ENCODE data around the gene ZSWIM6. TPM values are rescaled to one million over a fixed set of nuclear protein-coding genes. Genes with fewer than 3 reads are reported as not detected.

Gene ZSWIM6
- total RNA-seq, 4 donors from 2014 or later, result 7.8 to 25.5 (median 21.0) TPM

- peaks cover 5 to 29% (median 15%) of the 10 kb centered on the region in 4 donors for H3K4me1 ChIP-seq
- WGBS, 2 donors (ENCODE audit: low coverage in 1 of 2), result 88 to 90% methylated on average over 3 of the region's 3 CpGs
- no peak overlapping the region for H3K27ac ChIP-seq
- no peak overlapping the region for H3K4me3 ChIP-seq
- no peaks in the 10 kb centered on the region for H3K27me3 ChIP-seq
- TF ChIP-seq CTCF (IDR thresholded peaks at IDR 0.05), result no peak
- H3K9me3 ChIP-seq, result no peaks in the 10 kb centered on the region
- H3K36me3 ChIP-seq, result no peaks in the 10 kb centered on the region
- in situ Hi-C loops (cut with MboI; ENCODE audit: low pct_ligation_motif_present in 1 of 4, low pct_unique_long_range_greater_than_20kb in 1 of 4, low sequenced_read_pairs in 3 of 4) (no loop called here), intact Hi-C loops (cut with DNase I; ENCODE audit: low total_unique reads) (no loop called here)
- DNase-seq, result no peak
Measured at GRCh38 chr5:61389609-61390008, 57.6 kb downstream of the ZSWIM6 start.

GRCh38 chr5:61394078-61394704, 62.1 kb downstream of the ZSWIM6 start:
- intact Hi-C loops (cut with DNase I; ENCODE audit: low total_unique reads), result no loop called here

GRCh38 chr5:61394793-61395192, 62.7 kb downstream of the ZSWIM6 start:
- WGBS, 2 donors (ENCODE audit: low coverage in 1 of 2), result 90 to 94% methylated on average over 2 of the region's 2 CpGs
- DNase-seq, result no peak
- in situ Hi-C loops (cut with MboI; ENCODE audit: low pct_ligation_motif_present in 1 of 4, low pct_unique_long_range_greater_than_20kb in 1 of 4, low sequenced_read_pairs in 3 of 4), result no loop called here
- Histone ChIP-seq H3K9me3 (no peaks in the 10 kb centered on the region), H3K27me3 (no peaks in the 10 kb centered on the region), H3K36me3 (no peaks in the 10 kb centered on the region), H3K27ac (no peak overlapping the region), H3K4me3 (no peak overlapping the region), H3K4me1 (no peaks in the 10 kb centered on the region)
- TF ChIP-seq POLR2A (IDR thresholded peaks at IDR 0.05) (no peak), CTCF (IDR thresholded peaks at IDR 0.05) (no peak), POLR2AphosphoS5 (IDR thresholded peaks at IDR 0.05) (no peak)
- intact Hi-C loops (cut with DNase I; ENCODE audit: low total_unique reads), result no loop called here

More at GRCh38 chr5:61394078-61394704, 62.1 kb downstream of the ZSWIM6 start:
- no peak overlapping the region for H3K27ac ChIP-seq
- H3K27me3 ChIP-seq, result no peaks in the 10 kb centered on the region
- no peaks in the 10 kb centered on the region for H3K9me3 ChIP-seq
- no peaks in the 10 kb centered on the region for H3K36me3 ChIP-seq
- TF ChIP-seq POLR2AphosphoS5 (IDR thresholded peaks at IDR 0.05) (no peak), CTCF (IDR thresholded peaks at IDR 0.05) (no peak), EP300 (IDR thresholded peaks at IDR 0.05; ENCODE audit: low read depth) (no peak), POLR2A (IDR thresholded peaks at IDR 0.05) (no peak)
- H3K4me1 ChIP-seq, result peaks cover 0 to 1% (median 0%) of the 10 kb centered on the region in 4 donors
- WGBS, 2 donors (ENCODE audit: low coverage in 1 of 2), result 83 to 100% methylated on average over 1 of the region's 1 CpG
- DNase-seq, result no peak
- no peak overlapping the region for H3K4me3 ChIP-seq
- in situ Hi-C loops (cut with MboI; ENCODE audit: low pct_ligation_motif_present in 1 of 4, low pct_unique_long_range_greater_than_20kb in 1 of 4, low sequenced_read_pairs in 3 of 4), result no loop called here

- WGBS, 2 donors (ENCODE audit: low coverage in 1 of 2), result 44 to 50% methylated on average over 1 of the region's 1 CpG
- Histone ChIP-seq H3K4me3 (no peak overlapping the region), H3K27me3 (no peaks in the 10 kb centered on the region), H3K4me1 (peaks cover 0 to 21% (median 2%) of the 10 kb centered on the region in 4 donors), H3K36me3 (no peaks in the 10 kb centered on the region), H3K9me3 (no peaks in the 10 kb centered on the region), H3K27ac (no peak overlapping the region)
- in situ Hi-C loops (cut with MboI; ENCODE audit: low pct_ligation_motif_present in 1 of 4, low pct_unique_long_range_greater_than_20kb in 1 of 4, low sequenced_read_pairs in 3 of 4), result no loop called here
- intact Hi-C loops (cut with DNase I; ENCODE audit: low total_unique reads), result no loop called here
- no peak for DNase-seq
- TF ChIP-seq POLR2A (IDR thresholded peaks at IDR 0.05), result no peak
- no peak for TF ChIP-seq POLR2AphosphoS5 (IDR thresholded peaks at IDR 0.05)
- TF ChIP-seq CTCF (IDR thresholded peaks at IDR 0.05), result no peak
- no peak for TF ChIP-seq EP300 (IDR thresholded peaks at IDR 0.05; ENCODE audit: low read depth)
Measured at GRCh38 chr5:61397238-61397637, 65.2 kb downstream of the ZSWIM6 start.

Measured in transverse colon (tissue), 4 donors.